Myocyte (in vitro differentiated cells): ENCODE results near the gene HOXA10. TPM values are rescaled to one million over a fixed set of nuclear protein-coding genes. Genes with fewer than 3 reads are reported as not detected.

Experiments used
- DNase-seq: peaks from one replicate; pipeline ENCODE4 v3.0.0-alpha.2; 2012; ENCODE audit warnings: low read depth
- total RNA-seq: library from RNA; depleted of rRNA; stranded (reverse); fragments of >200 nt; gene quantifications from 2 replicates; pipeline ENCODE4 v1.2.3, GENCODE V29; 2014

HOXA10 gene
- total RNA-seq, 1 donor from 2014 or later = 15.1 TPM

DNA sequence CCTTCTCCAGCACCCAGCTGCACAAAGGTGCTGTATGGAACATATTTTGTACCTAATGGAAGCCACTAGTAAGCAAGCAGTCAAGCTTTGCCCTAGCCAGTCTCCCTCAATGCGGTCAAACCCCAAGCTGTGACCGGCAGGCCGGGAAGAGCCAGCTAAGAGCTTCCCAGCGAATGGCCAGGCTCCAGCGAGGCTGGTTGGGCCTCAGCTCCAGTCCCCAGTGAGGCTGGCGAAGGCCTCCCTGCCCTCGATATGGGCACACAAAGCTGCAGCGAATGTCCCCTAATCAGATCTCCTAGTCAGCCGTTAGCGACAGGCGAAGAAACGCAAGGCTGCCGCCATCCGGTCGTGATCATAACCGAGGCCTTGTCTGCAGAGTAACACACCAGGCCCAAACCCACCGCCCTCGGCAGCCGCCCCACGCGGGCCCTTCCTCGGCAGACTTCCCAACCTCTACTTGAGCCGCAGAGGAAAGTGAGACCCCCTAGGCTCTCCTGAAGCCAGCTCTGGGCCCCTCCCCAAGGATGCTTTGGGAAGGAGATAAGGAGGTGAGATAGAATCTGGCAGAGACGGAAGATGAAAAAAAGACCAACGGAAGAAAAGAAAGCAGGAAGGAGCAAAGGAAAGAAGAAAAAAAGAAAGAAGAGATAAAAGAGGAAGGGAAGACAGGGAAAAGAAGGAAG, 5.7 kb downstream of the HOXA10 start:
- no peak for DNase-seq

- DNase-seq = no peak
Observed at GRCh38 chr7:27167916-27168264, 6.2 kb downstream of the HOXA10 start.

- DNase-seq = no peak
Observed at GRCh38 chr7:27166531-27167505, 7.3 kb downstream of the HOXA10 start.

GRCh38 chr7:27165996-27166530, 8.1 kb downstream of the HOXA10 start:
- no peak for DNase-seq

- peak; percentile 91 for DNase-seq
Observed at GRCh38 chr7:27165089-27165995, 8.8 kb downstream of the HOXA10 start, which contains the start of gene HOXA9. Gene HOXA9, minus strand, starts transcription at chr7:27165537. Its CDS starts 80 bp downstream, at chr7:27165457.

- no peak for DNase-seq
Observed at GRCh38 chr7:27164367-27165088, 9.6 kb downstream of the HOXA10 start.

GRCh38 chr7:27164045-27164366, 10.1 kb downstream of the HOXA10 start:
- DNase-seq = no peak

DNA sequence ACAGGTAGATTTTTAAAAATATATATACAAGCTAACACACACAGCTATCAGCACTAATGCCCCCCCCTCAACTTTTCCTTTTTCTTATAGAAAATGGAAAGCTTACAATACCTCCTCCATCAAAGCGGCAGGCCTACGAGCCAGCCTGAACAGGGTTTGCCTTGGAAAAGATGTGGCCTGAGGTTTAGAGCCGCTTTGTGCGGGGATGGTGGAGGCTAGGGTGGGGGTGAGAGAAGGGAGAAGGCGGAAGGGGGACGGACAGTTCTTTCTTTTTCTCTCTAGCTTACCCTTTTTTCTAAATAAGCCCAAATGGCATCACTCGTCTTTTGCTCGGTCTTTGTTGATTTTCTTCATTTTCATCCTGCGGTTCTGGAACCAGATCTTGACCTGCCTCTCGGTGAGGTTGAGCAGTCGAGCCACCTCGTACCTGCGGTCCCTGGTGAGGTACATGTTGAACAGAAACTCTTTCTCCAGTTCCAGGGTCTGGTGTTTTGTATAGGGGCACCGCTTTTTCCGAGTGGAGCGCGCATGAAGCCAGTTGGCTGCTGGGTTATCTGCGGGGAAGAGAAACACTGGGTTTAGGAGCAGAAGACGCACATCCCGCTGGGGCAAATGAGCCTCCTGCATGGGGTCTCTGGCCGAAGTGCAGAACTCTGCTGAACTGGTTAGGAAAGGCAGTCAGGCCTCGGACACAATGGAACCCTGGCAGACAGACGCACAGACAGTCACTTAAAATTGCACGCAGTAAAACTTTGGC, 10.7 kb downstream of the HOXA10 start:
- DNase-seq = no peak

GRCh38 chr7:27162561-27163287, 11.4 kb downstream of the HOXA10 start:
- no peak for DNase-seq

DNA sequence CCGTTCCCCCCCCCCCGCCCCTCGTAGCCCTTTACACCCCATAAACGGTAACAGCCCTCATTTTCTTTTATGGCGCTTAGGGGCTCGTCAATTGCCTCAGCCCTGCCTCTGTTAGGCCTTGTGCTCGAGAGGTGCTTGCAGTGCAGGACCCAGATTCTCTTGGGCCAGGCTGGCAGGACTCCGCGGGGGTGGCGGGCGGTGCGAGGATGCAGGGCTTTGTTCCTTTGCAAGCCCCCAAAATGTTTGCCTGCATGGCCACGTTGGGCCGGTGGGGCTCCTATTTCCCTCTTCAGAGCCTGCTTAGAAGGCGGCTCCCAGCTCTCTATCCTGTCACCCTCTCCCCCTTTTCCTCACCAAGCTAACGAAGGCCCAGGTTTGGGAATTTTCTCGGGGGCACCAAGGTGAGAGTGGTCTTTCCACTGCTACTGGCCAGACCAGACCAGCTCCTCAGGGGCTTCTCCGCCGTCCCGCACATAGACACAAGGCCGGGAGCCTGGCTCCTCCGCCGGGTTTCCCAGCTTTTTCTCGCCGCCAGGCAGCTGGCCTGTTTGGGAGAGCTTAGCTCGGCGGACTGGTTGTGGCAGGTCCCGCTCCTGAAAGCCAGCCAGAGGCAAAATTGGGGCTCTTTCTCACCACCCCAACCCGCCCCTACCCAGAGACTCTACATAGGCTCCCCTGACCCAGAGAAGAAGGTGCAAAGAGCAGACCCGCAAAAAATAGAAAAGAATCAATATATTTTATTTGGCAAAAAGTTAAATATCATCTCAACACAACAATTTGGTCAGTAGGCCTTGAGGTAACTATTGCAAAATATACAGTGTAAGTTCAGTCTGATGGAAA, 12.2 kb downstream of the HOXA10 start:
- DNase-seq = no peak

- DNase-seq = no peak
Observed at GRCh38 chr7:27161214-27161720, 12.9 kb downstream of the HOXA10 start.

DNA sequence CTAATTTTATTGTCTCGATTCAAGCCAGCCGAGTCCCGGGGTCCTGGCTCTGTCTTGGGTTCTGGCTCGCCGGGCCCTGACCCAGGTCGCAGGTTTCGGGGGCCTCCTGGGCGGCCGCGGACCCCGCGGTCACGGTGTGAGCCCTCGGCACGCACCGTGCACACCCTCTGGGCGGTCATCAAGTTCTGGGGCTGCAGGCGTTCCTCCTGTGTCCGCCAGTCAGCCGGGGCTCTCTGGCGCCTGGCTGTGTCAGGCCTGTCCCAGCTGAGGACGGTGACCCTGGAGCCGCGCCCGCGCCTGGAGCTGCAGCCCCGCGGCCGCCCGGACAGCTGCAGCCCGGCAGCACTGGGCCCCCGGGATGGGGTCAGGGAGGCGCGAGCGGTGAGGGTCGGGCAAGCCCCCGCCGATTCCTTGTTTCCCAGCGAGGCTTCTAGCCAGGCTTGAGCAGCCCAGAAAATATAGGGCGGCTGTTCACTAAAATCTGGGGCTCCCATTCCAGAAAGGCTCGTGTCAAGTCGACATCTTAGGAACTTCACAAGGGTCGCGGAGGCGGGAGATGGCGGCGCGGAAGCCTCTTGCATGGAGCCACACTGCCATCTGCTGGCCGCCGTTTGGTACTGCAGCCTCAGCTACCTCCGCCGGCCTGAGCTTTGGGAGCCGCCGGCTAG, 13.4 kb downstream of the HOXA10 start:
- DNase-seq = peak; percentile 92

GRCh38 chr7:27160145-27160545, 14.0 kb downstream of the HOXA10 start:
- DNase-seq = no peak

- DNase-seq = no peak
Observed at GRCh38 chr7:27159266-27160144, 14.6 kb downstream of the HOXA10 start.

DNA sequence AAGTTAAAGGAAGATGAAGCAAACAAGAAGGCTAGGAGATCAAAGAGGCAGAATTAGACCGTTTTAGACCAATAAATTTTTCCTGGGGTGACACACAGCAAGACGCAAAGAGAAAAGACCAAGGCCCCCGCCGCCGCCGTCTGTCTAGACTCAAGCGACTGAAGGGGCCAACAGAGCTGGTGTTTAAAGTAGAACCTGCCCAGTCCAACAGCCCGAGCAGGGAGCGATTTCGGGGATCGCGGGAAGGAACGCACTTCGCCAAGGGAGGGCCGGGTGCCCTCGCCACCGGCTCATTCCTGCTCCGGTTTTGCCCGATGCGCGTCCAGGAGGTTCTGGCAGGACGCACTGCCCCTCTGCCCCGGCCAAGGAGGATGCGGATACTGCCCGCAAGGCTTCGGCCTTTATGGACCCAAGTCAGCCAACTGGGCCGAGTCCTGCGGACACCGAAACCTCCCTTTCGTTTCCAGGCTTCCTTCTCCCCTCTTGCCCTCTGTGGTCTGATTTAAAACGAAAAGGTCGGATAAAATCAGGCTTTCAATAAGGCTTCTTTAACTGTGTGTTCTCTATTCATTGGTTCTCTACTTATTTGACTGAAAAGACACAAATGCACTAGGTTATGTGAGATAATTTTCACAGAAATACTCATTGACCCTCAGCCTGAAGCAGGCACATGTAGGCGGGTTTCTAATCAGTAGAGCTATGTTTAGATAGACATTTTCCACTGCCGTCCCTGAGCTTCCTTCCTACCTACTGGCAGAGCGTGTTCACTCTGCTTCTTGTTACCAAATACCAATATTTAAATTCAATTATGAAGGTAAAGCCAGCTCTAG, 15.5 kb downstream of the HOXA10 start:
- no peak for DNase-seq
